Stomach (tissue), 4 donors: ENCODE results near the gene TP53RK.

Experiments
- CTCF ChIP-seq, 7 experiments: fragments of 450-650 bp in 4 of 7; fragments of 200-600 bp in 3 of 7; sonication (generic) in 3 of 7; IDR thresholded peaks; one replicate each; pipeline ENCODE4 v1.5.1; 2016 to 2019; ENCODE audit warnings: antibody characterized with exemption in 7 of 7, control low read depth in 2 of 7, mild to moderate bottlenecking in 1 of 7
- EP300 ChIP-seq: sonication (generic); formaldehyde crosslinking; IDR thresholded peaks from one replicate; pipeline ENCODE4 v1.6.1; 2017; ENCODE audit warnings: antibody characterized with exemption
- POLR2AphosphoS5 ChIP-seq, 3 donors: sonication (generic); formaldehyde crosslinking; IDR thresholded peaks; one replicate each; pipeline ENCODE4 v1.6.1; 2016; ENCODE audit warnings: antibody characterized with exemption in 3 of 3

DNA sequence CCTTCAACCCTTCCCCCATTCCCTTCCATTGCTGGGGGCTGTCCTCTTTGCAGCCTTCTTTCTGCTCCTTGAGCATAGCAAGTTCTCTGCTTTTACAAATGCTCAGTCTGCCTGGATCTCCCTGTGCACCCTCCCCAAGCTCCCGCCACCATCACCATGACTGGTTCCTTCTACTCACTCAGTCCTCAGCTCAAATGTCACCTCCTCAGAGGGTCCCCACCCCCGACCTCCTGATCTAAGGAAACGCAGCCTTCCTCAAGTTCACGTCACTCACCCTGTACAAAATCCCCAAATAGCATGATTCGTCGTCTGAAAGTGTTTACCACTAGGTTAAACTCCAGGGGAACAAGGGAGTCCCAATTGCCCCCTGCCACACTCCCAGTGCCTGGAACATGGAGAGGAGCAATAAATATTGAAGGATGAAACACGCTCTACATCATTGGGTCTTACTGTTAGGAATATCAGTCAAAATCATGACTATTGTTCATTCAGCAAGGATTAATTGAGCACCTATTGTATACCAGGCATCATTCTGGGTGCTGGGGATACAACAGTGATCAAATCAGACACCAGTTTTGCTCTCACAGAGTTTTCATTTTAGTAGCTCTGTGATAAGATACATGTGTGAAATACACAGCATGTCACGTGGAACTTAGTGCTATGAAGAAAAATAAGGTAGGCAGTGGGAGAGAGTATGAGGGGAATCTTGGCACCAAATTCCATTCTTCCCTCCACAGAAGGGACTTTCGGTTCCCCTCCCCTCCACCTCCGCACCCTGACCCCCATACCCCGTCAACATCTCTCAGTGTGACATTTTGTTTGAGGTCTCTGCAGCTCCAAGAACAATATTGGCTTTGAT, 15.6 kb downstream of the TP53RK start:
- TF ChIP-seq POLR2AphosphoS5 (IDR thresholded peaks at IDR 0.05) (no peak), CTCF (IDR thresholded peaks at IDR 0.05) (no peak), EP300 (no peak)
